OCI-LY7 (cell line): ENCODE data around the gene MCRIP1. TPM values are rescaled to one million over a fixed set of nuclear protein-coding genes. Genes with fewer than 3 reads are reported as not detected.

Source experiments
- BruUV-seq: library from RNA; stranded (reverse); fragments of 400-500 nt; replicated peaks from 2 replicates; lab custom pipeline; 2021; lab: Mats Ljungman, UMichigan
- CTCF ChIA-PET: fragments of 300-600 bp; sonication (Branson Sonifier 250); formaldehyde crosslinking; loops from one replicate; lab custom pipeline; 2022; ENCODE audit warnings: antibody characterized with exemption; ENCODE audit not compliant: unreplicated experiment; lab: Charles Lee
- POLR2A ChIA-PET: fragments of 300-600 bp; sonication (Branson Sonifier 250); formaldehyde crosslinking; loops from one replicate; lab custom pipeline; 2022; ENCODE audit warnings: antibody characterized with exemption; lab: Charles Lee
- DNase-seq: peaks from one replicate; pipeline ENCODE4 v3.0.0-alpha.2; 2015; ENCODE audit warnings: low spot score
- H2AFZ ChIP-seq: fragments of 200-600 bp; sonication (generic), shearing (Covaris generic); 2 replicates; pipeline ENCODE4 v1.6.1; 2014; ENCODE audit warnings: mild to moderate bottlenecking, antibody characterized with exemption, low read length, moderate library complexity
- H3K27ac ChIP-seq: fragments of 200-600 bp; sonication (generic); 2 replicates; pipeline ENCODE4 v1.5.1; 2014; ENCODE audit warnings: mixed run types, low read depth, mild to moderate bottlenecking, moderate library complexity, low read length, inconsistent platforms; ENCODE audit not compliant: poor library complexity, severe bottlenecking
- H3K36me3 ChIP-seq: fragments of 200-600 bp; sonication (generic); 2 replicates; pipeline ENCODE4 v1.6.1; 2014; ENCODE audit warnings: mild to moderate bottlenecking, antibody characterized with exemption, low read length, moderate library complexity, mixed read lengths; ENCODE audit not compliant: insufficient read depth
- H3K4me1 ChIP-seq: fragments of 200-600 bp; sonication (generic); 2 replicates; pipeline ENCODE4 v1.5.1; 2014; ENCODE audit warnings: mild to moderate bottlenecking, low read length; ENCODE audit not compliant: insufficient read depth, poor library complexity, severe bottlenecking
- H3K4me2 ChIP-seq: fragments of 200-600 bp; sonication (generic); 2 replicates; pipeline ENCODE4 v1.6.1; 2014; ENCODE audit warnings: mild to moderate bottlenecking, low read length
- H3K4me3 ChIP-seq: fragments of 200-600 bp; sonication (generic); 2 replicates; pipeline ENCODE4 v1.5.1; 2014; ENCODE audit warnings: mild to moderate bottlenecking, low read depth, low read length; ENCODE audit not compliant: poor library complexity, severe bottlenecking
- H3K79me2 ChIP-seq: fragments of 200-600 bp; sonication (generic); 2 replicates; pipeline ENCODE4 v1.6.1; 2016; ENCODE audit warnings: low read depth, mild to moderate bottlenecking, low read length, moderate library complexity, mixed read lengths; ENCODE audit not compliant: insufficient read depth
- H3K9me2 ChIP-seq: fragments of 200-600 bp; sonication (generic); 2 replicates; pipeline ENCODE4 v1.6.1; 2016; ENCODE audit warnings: mild to moderate bottlenecking, low read length, mixed read lengths; ENCODE audit not compliant: insufficient read depth
- H3K9me3 ChIP-seq: fragments of 200-600 bp; sonication (generic); 2 replicates; pipeline ENCODE4 v1.6.1; 2014; ENCODE audit warnings: mild to moderate bottlenecking, mixed run types, low read length, mixed read lengths
- H4K20me1 ChIP-seq: fragments of 200-600 bp; sonication (generic); 2 replicates; pipeline ENCODE4 v1.6.1; 2014; ENCODE audit warnings: mild to moderate bottlenecking, antibody characterized with exemption, low read length, moderate library complexity, mixed read lengths; ENCODE audit not compliant: insufficient read depth
- CTCF ChIP-seq: fragments of 200-600 bp; sonication (generic); conservative IDR thresholded peaks from 2 replicates; pipeline ENCODE4 v1.5.1; 2014; ENCODE audit warnings: mild to moderate bottlenecking, antibody characterized with exemption, low read length, moderate library complexity, mixed read lengths
- EZH2phosphoT487 ChIP-seq: fragments of 200-600 bp; sonication (generic); IDR thresholded peaks from 2 replicates; pipeline ENCODE4 v1.6.1; 2018; ENCODE audit warnings: low read depth, borderline replicate concordance, mild to moderate bottlenecking, mixed run types, antibody characterized with exemption, low read length, moderate library complexity, mixed read lengths
- intact Hi-C: fragments of 100-400 bp; cut with micrococcal nuclease; formaldehyde crosslinking; loops from one replicate; pipeline ENCODE4 v1.10.0; 2022; ENCODE audit not compliant: unreplicated experiment
- total RNA-seq, 2 experiments: library from RNA; depleted of rRNA in 1 of 2; stranded (reverse); fragments of >200 nt in 1 of 2; shearing (Covaris generic) in 1 of 2; gene quantifications; 2 replicates each; pipeline ENCODE4 v1.2.3, GENCODE V29; 2014 to 2022

MCRIP1 gene
- total RNA-seq, 2 experiments from 2014 or later = 170 to 288 TPM

- POLR2A ChIA-PET = no interaction called here
- no peak overlapping the region for H2AFZ ChIP-seq
- intact Hi-C loops = no loop called here
- H3K4me1 ChIP-seq = no peaks in the 10 kb centered on the region
- no peak overlapping the region for H3K27ac ChIP-seq
- H3K9me2 ChIP-seq = no peaks in the 10 kb centered on the region
- no peak overlapping the region for H3K4me3 ChIP-seq
- no peaks in the 10 kb centered on the region for H3K9me3 ChIP-seq
- no peak for DNase-seq
- TF ChIP-seq CTCF = no peak
- TF ChIP-seq EZH2phosphoT487 = no peak
- no peaks in the 10 kb centered on the region for H3K36me3 ChIP-seq
- no peaks in the 10 kb centered on the region for H4K20me1 ChIP-seq
- CTCF ChIA-PET = no interaction called here
- H3K79me2 ChIP-seq = no peaks in the 10 kb centered on the region
- no TSS peak for BruUV-seq
- no peak overlapping the region for H3K4me2 ChIP-seq
These were observed 28.3 kb downstream of the MCRIP1 start for GRCh38 chr17:81804559-81805399.

GRCh38 chr17:81803728-81804558, 29.1 kb downstream of the MCRIP1 start, which contains the start of gene GCGR:
GCGR (plus strand) TSS chr17:81804150; CDS start chr17:81809019, 4,869 bp downstream.
- intact Hi-C loops = no loop called here
- Histone ChIP-seq H3K79me2 (no peaks in the 10 kb centered on the region), H3K9me2 (no peaks in the 10 kb centered on the region), H3K4me1 (no peaks in the 10 kb centered on the region), H3K4me2 (no peak within 1 kb of the TSS), H3K27ac (no peak within 1 kb of the TSS), H4K20me1 (no peaks in the 10 kb centered on the region), H2AFZ (no peak within 1 kb of the TSS), H3K36me3 (no peaks in the 10 kb centered on the region), H3K4me3 (no peak within 1 kb of the TSS), H3K9me3 (no peaks in the 10 kb centered on the region)
- TF ChIP-seq EZH2phosphoT487 (no peak), CTCF (no peak)
- ChIA-PET CTCF (no interaction called here), POLR2A (no interaction called here)
- no TSS peak for BruUV-seq
- no peak for DNase-seq
